Nucleus accumbens (tissue), 56 donors: ENCODE measurements around the gene AKAP6.
"Not testable (repeated sequence)": the region's sequence is repeated elsewhere in the genome, so short reads cannot be mapped to it uniquely, and the experiment has no call there.

Experiments
- DNase-seq, 56 donors: peaks; one replicate each; lab custom pipeline; 2025; lab: John Stamatoyannopoulos, UW

Gene AKAP6

GRCh38 chr14:32567543-32568384 lies 238.7 kb downstream of the AKAP6 start:
- no peak for DNase-seq

DNA sequence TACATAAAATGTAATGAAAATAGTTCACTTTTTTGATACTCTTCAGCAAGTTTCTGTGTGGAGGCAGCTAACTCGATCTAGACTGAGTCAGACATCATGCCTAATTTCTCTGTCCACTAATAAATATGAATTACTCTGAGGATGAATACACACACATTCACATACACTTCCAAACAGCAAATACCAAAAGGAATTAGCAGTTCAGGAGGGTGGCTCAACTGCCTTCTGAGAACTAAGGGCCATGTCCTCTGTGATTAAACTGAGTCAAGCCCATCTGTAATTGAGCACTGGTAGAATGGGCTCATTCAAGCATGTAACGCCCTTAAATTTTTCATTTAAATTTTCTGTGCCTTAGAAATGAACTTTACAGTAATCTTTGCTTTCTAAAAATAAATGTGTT lies 242.5 kb downstream of the AKAP6 start:
- DNase-seq: no peak

DNA sequence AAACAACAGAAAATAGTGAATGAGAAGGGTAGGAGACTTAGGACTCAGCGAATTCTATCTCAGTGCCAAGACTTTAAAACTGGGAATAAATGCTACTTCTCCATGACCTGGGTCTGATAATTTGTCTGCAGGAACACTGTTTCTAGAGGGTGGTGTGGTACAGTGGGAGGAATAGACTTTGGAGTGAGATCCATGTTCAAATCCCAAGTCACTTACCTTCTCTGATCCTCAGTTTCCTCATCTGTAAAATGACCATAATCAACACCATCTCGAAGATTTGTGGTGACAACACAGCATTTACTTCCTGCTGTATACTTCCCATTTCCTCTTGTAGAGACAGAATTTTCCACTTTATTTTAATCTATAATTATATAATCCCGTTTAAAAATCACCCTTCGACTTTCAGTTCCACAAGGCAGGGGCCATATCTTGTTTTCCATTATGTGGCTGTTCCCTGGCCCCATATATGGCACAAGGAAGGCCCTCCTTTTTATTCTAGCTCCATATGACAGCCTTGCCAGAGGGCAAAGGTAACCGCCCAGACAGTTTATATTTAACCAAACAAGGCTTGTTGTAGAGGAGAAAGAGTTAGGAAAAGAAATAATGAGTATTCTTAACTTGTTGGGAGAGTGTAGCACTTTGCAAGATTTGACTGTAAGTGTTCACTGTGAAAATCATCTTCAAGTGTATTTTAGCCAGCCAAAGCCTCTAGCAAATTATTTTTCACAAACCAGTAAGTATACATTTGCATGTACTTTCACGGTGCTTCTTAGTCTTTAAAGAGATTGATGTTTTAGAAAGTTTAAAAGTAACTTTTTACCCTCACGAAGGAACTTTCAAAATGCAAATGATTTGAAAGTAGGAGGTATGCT lies 243.1 kb downstream of the AKAP6 start:
- no peak for DNase-seq

DNA sequence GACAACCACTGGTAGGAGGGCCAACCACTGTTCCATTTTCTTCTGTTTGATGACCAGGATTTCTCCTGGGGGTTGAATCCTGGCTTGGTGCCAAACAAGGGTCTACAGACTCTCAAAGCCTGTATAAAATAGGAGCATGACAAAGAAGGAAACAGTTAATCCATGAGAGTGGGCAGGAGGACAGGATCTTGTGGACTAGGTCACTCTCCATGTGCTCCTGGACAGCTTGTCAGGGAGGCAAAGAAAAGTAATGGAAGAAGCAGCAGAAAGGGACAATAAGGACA lies 243.7 kb downstream of the AKAP6 start:
- no peak for DNase-seq

- DNase-seq: no peak
Observed at GRCh38 chr14:32574269-32574668, 245.2 kb downstream of the AKAP6 start.

DNA sequence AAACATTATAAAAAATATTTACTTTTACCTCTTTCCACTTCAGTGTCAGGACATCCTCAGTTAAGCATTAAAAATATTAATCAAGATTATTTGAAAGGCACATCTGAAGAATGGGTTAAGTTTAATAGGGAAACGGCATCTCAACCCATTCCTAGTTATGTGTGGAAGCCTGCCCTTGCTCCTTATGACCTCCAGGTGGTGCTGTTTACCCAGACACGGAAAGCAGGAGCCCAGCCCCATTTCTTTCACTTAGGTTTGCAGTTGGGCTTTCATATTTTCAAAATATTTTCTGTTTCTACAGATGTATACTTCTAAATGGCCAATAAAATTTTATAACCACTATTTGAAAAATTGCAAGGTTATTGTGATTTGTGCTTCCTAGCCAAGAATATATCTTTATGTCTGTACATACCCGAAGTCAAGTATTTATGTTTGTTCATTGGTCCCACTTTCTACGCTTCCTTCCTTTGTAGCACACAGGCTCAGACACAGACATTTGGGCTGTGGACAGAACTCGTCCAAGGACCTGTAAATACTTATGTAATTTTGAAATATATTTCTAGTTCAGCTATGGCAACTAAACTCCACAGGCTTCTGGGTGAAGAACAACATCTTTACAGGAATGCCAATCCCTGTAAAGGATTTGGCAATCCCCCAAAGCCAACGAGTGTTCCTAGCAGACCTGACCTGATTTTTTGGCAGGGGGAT lies 247.1 kb downstream of the AKAP6 start:
- DNase-seq: peak in 40 of 56 donors; percentile 2 to 73 (median 27)

DNA sequence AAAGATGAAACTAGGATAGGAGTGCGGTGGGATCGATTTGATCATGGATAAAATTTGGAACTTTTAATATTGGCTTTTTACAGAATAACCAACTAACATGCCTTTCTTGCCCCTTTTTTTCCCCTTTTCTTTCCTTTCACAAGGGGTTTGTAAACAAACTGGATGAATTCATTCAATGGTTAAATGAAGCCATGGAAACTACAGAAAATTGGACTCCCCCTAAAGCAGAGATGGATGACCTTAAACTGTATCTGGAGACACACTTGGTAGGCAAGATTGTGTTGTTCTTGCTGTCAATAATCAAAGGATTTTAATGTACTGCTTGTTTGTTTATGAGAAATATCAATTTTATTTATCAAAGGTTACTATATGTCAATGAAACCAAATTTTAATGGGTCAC lies 247.9 kb downstream of the AKAP6 start:
- DNase-seq: no peak

- no peak for DNase-seq
Observed at GRCh38 chr14:32578181-32578580, 249.1 kb downstream of the AKAP6 start.

DNA sequence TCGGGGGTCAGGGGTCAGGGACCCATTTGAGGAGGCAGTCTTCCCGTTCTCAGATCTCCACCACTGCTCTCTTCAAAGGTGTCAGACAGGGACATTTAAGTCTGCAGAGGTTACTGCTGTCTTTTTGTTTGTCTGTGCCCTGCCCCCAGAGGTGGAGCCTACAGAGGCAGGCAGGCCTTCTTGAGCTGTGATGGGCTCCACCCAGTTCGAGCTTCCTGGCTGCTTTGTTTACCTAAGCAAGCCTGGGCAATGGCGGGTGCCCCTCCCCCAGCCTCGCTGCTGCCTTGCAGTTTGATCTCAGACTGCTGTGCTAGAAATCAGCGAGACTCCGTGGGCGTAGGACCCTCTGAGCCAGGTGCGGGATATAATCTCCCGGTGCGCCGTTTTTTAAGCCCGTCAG lies 254.3 kb downstream of the AKAP6 start:
- not testable (repeated sequence) for DNase-seq

DNA sequence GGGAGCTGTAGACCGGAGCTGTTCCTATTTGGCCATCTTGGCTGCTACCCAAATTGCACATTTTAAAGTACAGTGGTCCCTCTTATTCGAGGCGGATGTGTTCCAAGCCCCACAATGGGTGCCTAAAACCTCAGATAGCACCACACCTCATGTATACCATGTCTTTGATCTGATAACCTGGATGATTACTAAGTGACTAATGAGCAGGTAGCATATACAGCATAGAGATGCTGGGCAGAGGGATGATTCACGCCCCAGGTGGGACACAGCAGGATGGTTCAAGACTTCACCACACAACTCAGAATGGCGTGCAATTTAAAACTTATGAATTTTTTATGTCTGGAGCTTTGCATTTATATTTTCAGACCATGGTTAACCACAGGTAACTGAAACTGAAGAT lies 255.0 kb downstream of the AKAP6 start:
- no peak for DNase-seq

GRCh38 chr14:32587461-32587860 lies 258.4 kb downstream of the AKAP6 start:
- no peak for DNase-seq

GRCh38 chr14:32588448-32589320 lies 259.6 kb downstream of the AKAP6 start:
- DNase-seq: no peak

- DNase-seq: no peak
Observed at GRCh38 chr14:32590157-32590556, 261.1 kb downstream of the AKAP6 start.

DNA sequence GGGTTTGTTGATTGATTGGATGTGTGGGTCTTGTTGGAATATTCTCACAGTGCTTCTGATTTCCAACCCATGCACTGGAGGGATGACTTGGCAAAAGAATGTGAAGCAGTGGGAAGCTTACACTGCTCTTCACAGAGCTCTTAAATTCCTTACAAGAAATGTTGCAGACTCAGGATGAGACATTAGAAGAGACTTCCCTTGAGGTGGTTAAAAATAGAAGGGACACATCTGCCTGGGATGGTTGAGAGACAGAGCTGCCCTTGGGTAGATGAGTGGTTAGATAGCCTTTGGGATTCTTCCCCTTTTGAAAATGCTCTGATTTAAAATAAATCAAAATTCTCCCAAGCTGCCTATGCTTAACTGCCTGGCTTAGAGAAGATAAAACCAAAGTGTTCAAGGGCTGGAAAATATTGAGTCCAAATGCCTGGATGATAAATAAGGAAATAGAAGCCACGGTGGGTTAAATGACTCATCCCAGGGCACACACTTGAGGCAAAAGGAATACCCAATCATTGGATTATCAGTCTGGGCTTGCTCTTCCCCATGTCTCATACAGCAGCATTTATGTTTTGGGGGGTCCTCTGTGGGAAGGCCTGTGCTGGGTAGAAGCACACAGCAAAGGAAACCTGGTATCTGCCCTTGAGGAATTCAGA lies 264.3 kb downstream of the AKAP6 start:
- no peak for DNase-seq

DNA sequence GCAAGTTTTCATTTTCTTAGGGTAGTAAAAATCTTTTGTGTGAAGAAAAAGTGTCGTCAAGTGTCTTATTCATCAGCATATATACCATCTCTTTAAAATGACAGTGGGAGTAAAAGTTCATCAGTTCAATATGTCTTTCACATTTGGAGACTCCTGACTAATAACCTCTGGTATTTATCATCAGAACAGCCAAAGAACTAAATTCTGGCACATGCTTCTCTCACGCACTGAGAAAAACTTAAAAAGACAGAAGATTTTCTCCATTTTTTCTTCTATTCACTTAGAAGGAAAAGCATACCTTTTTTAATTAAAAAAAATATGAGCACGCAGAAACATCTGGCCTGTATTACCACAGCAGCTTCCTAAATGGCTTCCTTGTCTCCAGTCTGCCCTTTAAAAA lies 265.7 kb downstream of the AKAP6 start:
- DNase-seq: no peak

- no peak for DNase-seq
Observed at GRCh38 chr14:32595497-32595896, 266.4 kb downstream of the AKAP6 start.

GRCh38 chr14:32596390-32596789 lies 267.3 kb downstream of the AKAP6 start:
- DNase-seq: no peak

- DNase-seq: no peak
Observed at GRCh38 chr14:32597771-32598170, 268.7 kb downstream of the AKAP6 start.

- DNase-seq: no peak
Observed at GRCh38 chr14:32601069-32601468, 272.0 kb downstream of the AKAP6 start.

DNA sequence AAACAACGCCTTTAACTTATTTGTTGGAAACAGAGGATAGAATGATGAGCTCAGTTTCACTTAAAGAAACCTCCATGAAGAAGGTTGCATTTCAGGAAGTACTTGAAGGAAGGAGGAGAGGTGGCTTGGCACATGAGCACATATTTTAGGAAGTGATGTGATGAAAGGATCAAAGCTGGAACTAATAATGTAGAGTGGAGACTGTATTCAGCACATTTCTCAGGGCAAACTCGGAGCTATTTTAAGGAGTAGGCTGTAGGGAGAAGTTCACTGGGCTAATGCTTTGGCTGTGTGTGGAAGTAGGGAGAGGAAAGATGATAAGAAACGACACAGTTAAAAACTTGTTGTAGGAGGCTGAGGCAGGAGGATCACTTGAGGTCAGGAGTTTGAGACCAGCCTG lies 272.8 kb downstream of the AKAP6 start:
- DNase-seq: no peak
